Thyroid gland (tissue), 4 donors: Measurements from ENCODE around the gene LRATD1.

Source experiments
- POLR2A ChIP-seq, 2 donors: fragments of 450-650 bp; IDR thresholded peaks; one replicate each; pipeline ENCODE4 v1.6.1; 2017; ENCODE audit warnings: antibody characterized with exemption in 2 of 2, mild to moderate bottlenecking in 2 of 2, moderate library complexity in 1 of 2
- TF ChIP-seq, protein P1 (sequence below), 6 experiments: fragments of 200-600 bp in 3 of 6; fragments of 450-650 bp in 3 of 6; sonication (generic) in 3 of 6; IDR thresholded peaks; one replicate each; pipeline ENCODE4 v1.5.1; 2016 to 2019; ENCODE audit warnings: antibody characterized with exemption in 6 of 6, mild to moderate bottlenecking in 2 of 6, inconsistent platforms in 1 of 6, moderate library complexity in 1 of 6

DNA sequence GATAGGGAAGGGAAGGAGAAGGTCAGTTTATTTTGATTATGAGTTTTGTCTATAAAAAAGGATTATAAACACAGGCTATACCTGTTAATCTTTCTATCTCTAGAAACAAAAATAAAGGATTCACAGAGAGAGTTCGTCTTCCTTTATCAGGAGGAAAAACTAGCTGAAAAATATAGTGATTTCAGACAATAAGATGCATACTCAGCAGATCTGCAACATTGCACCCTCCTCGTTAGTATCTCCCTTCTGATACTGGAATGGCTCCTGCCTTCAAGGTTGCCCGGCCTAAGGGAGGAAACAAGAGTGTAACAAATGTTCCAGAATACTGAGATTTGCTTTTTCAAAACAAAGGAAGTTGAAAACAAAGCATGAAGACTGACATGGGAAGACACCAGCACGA lies 48.7 kb upstream of the LRATD1 start:
- TF ChIP-seq POLR2A (IDR thresholded peaks at IDR 0.05): no peak
- TF ChIP-seq, protein P1, sequence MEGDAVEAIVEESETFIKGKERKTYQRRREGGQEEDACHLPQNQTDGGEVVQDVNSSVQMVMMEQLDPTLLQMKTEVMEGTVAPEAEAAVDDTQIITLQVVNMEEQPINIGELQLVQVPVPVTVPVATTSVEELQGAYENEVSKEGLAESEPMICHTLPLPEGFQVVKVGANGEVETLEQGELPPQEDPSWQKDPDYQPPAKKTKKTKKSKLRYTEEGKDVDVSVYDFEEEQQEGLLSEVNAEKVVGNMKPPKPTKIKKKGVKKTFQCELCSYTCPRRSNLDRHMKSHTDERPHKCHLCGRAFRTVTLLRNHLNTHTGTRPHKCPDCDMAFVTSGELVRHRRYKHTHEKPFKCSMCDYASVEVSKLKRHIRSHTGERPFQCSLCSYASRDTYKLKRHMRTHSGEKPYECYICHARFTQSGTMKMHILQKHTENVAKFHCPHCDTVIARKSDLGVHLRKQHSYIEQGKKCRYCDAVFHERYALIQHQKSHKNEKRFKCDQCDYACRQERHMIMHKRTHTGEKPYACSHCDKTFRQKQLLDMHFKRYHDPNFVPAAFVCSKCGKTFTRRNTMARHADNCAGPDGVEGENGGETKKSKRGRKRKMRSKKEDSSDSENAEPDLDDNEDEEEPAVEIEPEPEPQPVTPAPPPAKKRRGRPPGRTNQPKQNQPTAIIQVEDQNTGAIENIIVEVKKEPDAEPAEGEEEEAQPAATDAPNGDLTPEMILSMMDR (IDR thresholded peaks at IDR 0.05): no peak
